SK-N-SH treated with all-trans-retinoic acid at 6 μM for 48 hours (cell line): ENCODE results near the gene ESRRA.

Experiments used
- ATAC-seq: fragments of 200-7000 bp; cut with Tn5 transposase; 3 replicates; pipeline ENCODE4 v1.9.1; 2020; ENCODE audit warnings: mild to moderate bottlenecking, moderate library complexity
- ARNTL ChIP-seq: fragments of 450-650 bp; formaldehyde crosslinking; IDR thresholded peaks from 2 replicates; pipeline ENCODE4 v1.5.0; 2020; ENCODE audit warnings: low read depth, mild to moderate bottlenecking, moderate library complexity, borderline replicate concordance
- BACH2 ChIP-seq: fragments of 250-450 bp; sonication (Bioruptor Pico); IDR thresholded peaks from 2 replicates; pipeline ENCODE4 v1.9.0; 2021; ENCODE audit warnings: mild to moderate bottlenecking, borderline replicate concordance
- CSDC2 ChIP-seq: fragments of 250-450 bp; sonication (Bioruptor Pico); IDR thresholded peaks from 2 replicates; pipeline ENCODE4 v1.5.0; 2020; ENCODE audit warnings: mild to moderate bottlenecking, moderate library complexity
- ESRRG ChIP-seq: fragments of 250-450 bp; sonication (Bioruptor Pico); IDR thresholded peaks from 2 replicates; pipeline ENCODE4 v1.6.1; 2021; ENCODE audit warnings: mild to moderate bottlenecking
- GLIS3 ChIP-seq: fragments of 250-450 bp; sonication (Bioruptor Pico); IDR thresholded peaks from 2 replicates; pipeline ENCODE4 v1.5.0; 2020; ENCODE audit warnings: mild to moderate bottlenecking, moderate library complexity
- ISL1 ChIP-seq: fragments of 250-450 bp; sonication (Bioruptor Pico); IDR thresholded peaks from 2 replicates; pipeline ENCODE4 v2.1.2; 2022; ENCODE audit warnings: mild to moderate bottlenecking, moderate library complexity
- OSR1 ChIP-seq: fragments of 250-450 bp; sonication (Bioruptor Pico); IDR thresholded peaks from 2 replicates; pipeline ENCODE4 v1.8.0; 2022; ENCODE audit warnings: moderate library complexity, mild to moderate bottlenecking, inconsistent platforms
- PPARA ChIP-seq: fragments of 250-450 bp; sonication (Bioruptor Pico); IDR thresholded peaks from 2 replicates; pipeline ENCODE4 v1.5.0; 2020; ENCODE audit warnings: mild to moderate bottlenecking, borderline replicate concordance
- SNAI2 ChIP-seq: fragments of 250-450 bp; sonication (Bioruptor Pico); IDR thresholded peaks from 2 replicates; pipeline ENCODE4 v1.5.0; 2020; ENCODE audit warnings: mild to moderate bottlenecking, moderate library complexity
- TCF4 ChIP-seq: fragments of 250-450 bp; sonication (Bioruptor Pico); IDR thresholded peaks from 2 replicates; pipeline ENCODE4 v1.8.0; 2021; ENCODE audit warnings: mild to moderate bottlenecking, moderate library complexity, borderline replicate concordance
- TOX ChIP-seq: fragments of 250-450 bp; sonication (Bioruptor Pico); IDR thresholded peaks from 2 replicates; pipeline ENCODE4 v1.8.0; 2021; ENCODE audit warnings: mild to moderate bottlenecking, moderate library complexity, borderline replicate concordance
- ZC3H10 ChIP-seq: fragments of 250-450 bp; sonication (Bioruptor Pico); IDR thresholded peaks from 2 replicates; pipeline ENCODE4 v1.5.1; 2021; ENCODE audit warnings: mild to moderate bottlenecking, moderate library complexity
- ZFP3 ChIP-seq: fragments of 250-450 bp; sonication (Bioruptor Pico); IDR thresholded peaks from 2 replicates; pipeline ENCODE4 v1.5.0; 2020; ENCODE audit warnings: mild to moderate bottlenecking, moderate library complexity
- ZFP30 ChIP-seq: fragments of 450-650 bp; formaldehyde crosslinking; IDR thresholded peaks from 2 replicates; pipeline ENCODE4 v1.5.0; 2022; ENCODE audit warnings: mild to moderate bottlenecking, moderate library complexity
- ZNF565 ChIP-seq: fragments of 450-650 bp; formaldehyde crosslinking; conservative IDR thresholded peaks from 2 replicates; pipeline ENCODE4 v1.5.0; 2020; ENCODE audit warnings: low read depth, mild to moderate bottlenecking, moderate library complexity
- ZNF70 ChIP-seq: fragments of 450-650 bp; formaldehyde crosslinking; IDR thresholded peaks from 2 replicates; pipeline ENCODE4 v1.5.0; 2020; ENCODE audit warnings: mild to moderate bottlenecking, moderate library complexity
- TF ChIP-seq, protein P1 (sequence below): fragments of 250-450 bp; sonication (Bioruptor Pico); IDR thresholded peaks from 2 replicates; pipeline ENCODE4 v1.5.1; 2020; ENCODE audit warnings: low read depth, mild to moderate bottlenecking, moderate library complexity
- TF ChIP-seq, protein P2 (sequence below): fragments of 250-450 bp; sonication (Bioruptor Pico); IDR thresholded peaks from 2 replicates; pipeline ENCODE4 v1.8.0; 2020; ENCODE audit warnings: mild to moderate bottlenecking, moderate library complexity, borderline replicate concordance
- TF ChIP-seq, protein P3 (sequence below): fragments of 250-450 bp; sonication (Bioruptor Pico); IDR thresholded peaks from 2 replicates; pipeline ENCODE4 v1.5.0; 2020; ENCODE audit warnings: mild to moderate bottlenecking, moderate library complexity
- TF ChIP-seq, protein P4 (sequence below): fragments of 250-450 bp; sonication (Bioruptor Pico); IDR thresholded peaks from 2 replicates; pipeline ENCODE4 v1.5.1; 2021; ENCODE audit warnings: mild to moderate bottlenecking, moderate library complexity
- TF ChIP-seq, protein P5 (sequence below): fragments of 250-450 bp; sonication (Bioruptor Pico); IDR thresholded peaks from 2 replicates; pipeline ENCODE4 v1.8.0; 2021; ENCODE audit warnings: low read depth, mild to moderate bottlenecking, moderate library complexity, borderline replicate concordance

ESRRA gene

DNA sequence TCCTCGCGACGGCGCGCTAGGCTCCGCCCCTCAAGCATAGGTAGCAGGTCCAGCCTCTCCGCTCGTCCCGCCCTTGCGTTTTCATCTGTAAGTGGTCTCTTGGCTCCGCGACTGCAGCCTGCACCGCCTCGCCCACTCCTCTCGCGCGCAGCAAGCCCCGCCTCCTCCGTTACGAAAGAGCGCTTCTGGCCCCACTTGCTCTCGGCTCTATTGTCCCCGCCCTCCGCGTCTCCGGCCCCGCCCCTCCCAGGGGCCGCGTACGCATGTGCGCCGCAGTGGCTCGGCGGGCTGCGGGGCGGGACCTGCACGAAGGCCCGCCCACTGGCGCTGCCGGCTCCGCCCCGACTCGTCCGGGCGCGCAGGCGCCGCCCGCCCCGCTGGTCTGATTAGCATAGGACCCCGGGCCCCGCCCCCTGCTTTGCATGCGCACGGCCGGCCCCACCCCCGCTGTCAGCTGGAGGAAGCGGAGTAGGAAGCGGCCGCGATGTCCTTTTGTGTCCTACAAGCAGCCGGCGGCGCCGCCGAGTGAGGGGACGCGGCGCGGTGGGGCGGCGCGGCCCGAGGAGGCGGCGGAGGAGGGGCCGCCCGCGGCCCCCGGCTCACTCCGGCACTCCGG, at the start of gene ESRRA:
Gene ESRRA, plus strand, starts transcription at position 450 of the 616 bp plus-strand sequence. CDS start 1,656 bp downstream, outside the sequence.
- TF ChIP-seq ZC3H10 (CRISPR knock-in tag) (no peak), ZFP3 (CRISPR knock-in tag) (no peak), BACH2 (CRISPR knock-in tag) (no peak), ARNTL (CRISPR knock-in tag) (no peak), ESRRG (CRISPR knock-in tag) (no peak), TCF4 (CRISPR knock-in tag) (no peak), OSR1 (CRISPR knock-in tag) (no peak), ISL1 (CRISPR knock-in tag) (no peak), SNAI2 (no peak), PPARA (CRISPR knock-in tag) (no peak), GLIS3 (CRISPR knock-in tag) (no peak), ZNF70 (no peak), CSDC2 (CRISPR knock-in tag) (no peak)
- TF ChIP-seq, protein P1, sequence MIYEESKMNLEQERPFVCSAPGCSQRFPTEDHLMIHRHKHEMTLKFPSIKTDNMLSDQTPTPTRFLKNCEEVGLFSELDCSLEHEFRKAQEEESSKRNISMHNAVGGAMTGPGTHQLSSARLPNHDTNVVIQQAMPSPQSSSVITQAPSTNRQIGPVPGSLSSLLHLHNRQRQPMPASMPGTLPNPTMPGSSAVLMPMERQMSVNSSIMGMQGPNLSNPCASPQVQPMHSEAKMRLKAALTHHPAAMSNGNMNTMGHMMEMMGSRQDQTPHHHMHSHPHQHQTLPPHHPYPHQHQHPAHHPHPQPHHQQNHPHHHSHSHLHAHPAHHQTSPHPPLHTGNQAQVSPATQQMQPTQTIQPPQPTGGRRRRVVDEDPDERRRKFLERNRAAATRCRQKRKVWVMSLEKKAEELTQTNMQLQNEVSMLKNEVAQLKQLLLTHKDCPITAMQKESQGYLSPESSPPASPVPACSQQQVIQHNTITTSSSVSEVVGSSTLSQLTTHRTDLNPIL (CRISPR knock-in tag): no peak
- TF ChIP-seq, protein P2, sequence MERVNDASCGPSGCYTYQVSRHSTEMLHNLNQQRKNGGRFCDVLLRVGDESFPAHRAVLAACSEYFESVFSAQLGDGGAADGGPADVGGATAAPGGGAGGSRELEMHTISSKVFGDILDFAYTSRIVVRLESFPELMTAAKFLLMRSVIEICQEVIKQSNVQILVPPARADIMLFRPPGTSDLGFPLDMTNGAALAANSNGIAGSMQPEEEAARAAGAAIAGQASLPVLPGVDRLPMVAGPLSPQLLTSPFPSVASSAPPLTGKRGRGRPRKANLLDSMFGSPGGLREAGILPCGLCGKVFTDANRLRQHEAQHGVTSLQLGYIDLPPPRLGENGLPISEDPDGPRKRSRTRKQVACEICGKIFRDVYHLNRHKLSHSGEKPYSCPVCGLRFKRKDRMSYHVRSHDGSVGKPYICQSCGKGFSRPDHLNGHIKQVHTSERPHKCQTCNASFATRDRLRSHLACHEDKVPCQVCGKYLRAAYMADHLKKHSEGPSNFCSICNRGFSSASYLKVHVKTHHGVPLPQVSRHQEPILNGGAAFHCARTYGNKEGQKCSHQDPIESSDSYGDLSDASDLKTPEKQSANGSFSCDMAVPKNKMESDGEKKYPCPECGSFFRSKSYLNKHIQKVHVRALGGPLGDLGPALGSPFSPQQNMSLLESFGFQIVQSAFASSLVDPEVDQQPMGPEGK (CRISPR knock-in tag): no peak
- TF ChIP-seq, protein P3, sequence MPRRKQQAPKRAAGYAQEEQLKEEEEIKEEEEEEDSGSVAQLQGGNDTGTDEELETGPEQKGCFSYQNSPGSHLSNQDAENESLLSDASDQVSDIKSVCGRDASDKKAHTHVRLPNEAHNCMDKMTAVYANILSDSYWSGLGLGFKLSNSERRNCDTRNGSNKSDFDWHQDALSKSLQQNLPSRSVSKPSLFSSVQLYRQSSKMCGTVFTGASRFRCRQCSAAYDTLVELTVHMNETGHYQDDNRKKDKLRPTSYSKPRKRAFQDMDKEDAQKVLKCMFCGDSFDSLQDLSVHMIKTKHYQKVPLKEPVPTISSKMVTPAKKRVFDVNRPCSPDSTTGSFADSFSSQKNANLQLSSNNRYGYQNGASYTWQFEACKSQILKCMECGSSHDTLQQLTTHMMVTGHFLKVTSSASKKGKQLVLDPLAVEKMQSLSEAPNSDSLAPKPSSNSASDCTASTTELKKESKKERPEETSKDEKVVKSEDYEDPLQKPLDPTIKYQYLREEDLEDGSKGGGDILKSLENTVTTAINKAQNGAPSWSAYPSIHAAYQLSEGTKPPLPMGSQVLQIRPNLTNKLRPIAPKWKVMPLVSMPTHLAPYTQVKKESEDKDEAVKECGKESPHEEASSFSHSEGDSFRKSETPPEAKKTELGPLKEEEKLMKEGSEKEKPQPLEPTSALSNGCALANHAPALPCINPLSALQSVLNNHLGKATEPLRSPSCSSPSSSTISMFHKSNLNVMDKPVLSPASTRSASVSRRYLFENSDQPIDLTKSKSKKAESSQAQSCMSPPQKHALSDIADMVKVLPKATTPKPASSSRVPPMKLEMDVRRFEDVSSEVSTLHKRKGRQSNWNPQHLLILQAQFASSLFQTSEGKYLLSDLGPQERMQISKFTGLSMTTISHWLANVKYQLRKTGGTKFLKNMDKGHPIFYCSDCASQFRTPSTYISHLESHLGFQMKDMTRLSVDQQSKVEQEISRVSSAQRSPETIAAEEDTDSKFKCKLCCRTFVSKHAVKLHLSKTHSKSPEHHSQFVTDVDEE (CRISPR knock-in tag): no peak

DNA sequence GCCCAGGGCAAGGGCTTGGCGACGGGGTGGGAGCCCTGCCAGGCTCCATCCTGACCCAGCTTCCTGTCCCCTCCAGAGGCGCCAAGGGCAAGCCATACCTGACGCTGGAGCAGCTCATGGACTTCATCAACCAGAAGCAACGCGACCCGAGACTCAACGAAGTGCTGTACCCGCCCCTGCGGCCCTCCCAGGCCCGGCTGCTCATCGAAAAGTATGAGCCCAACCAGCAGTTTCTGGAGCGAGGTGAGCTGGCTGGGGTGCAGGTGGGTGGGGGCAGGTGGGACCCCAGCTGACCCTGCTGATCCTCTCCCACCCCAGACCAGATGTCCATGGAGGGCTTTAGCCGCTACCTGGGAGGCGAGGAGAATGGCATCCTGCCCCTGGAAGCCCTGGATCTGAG, 49.0 kb upstream of the ESRRA start:
- ATAC-seq: no peak
- TF ChIP-seq ZFP30 (CRISPR knock-in tag) (no peak), ZNF70 (no peak), TCF4 (CRISPR knock-in tag) (no peak), ESRRG (CRISPR knock-in tag) (no peak), OSR1 (CRISPR knock-in tag) (no peak), TOX (no peak), ARNTL (CRISPR knock-in tag) (no peak), ZNF565 (CRISPR knock-in tag) (no peak), BACH2 (CRISPR knock-in tag) (no peak), ZFP3 (CRISPR knock-in tag) (no peak)
- TF ChIP-seq, protein P4, sequence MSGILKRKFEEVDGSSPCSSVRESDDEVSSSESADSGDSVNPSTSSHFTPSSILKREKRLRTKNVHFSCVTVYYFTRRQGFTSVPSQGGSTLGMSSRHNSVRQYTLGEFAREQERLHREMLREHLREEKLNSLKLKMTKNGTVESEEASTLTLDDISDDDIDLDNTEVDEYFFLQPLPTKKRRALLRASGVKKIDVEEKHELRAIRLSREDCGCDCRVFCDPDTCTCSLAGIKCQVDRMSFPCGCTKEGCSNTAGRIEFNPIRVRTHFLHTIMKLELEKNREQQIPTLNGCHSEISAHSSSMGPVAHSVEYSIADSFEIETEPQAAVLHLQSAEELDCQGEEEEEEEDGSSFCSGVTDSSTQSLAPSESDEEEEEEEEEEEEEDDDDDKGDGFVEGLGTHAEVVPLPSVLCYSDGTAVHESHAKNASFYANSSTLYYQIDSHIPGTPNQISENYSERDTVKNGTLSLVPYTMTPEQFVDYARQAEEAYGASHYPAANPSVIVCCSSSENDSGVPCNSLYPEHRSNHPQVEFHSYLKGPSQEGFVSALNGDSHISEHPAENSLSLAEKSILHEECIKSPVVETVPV (CRISPR knock-in tag): no peak
- TF ChIP-seq, protein P2 (CRISPR knock-in tag): no peak
- TF ChIP-seq, protein P1 (CRISPR knock-in tag): no peak
- TF ChIP-seq, protein P5, sequence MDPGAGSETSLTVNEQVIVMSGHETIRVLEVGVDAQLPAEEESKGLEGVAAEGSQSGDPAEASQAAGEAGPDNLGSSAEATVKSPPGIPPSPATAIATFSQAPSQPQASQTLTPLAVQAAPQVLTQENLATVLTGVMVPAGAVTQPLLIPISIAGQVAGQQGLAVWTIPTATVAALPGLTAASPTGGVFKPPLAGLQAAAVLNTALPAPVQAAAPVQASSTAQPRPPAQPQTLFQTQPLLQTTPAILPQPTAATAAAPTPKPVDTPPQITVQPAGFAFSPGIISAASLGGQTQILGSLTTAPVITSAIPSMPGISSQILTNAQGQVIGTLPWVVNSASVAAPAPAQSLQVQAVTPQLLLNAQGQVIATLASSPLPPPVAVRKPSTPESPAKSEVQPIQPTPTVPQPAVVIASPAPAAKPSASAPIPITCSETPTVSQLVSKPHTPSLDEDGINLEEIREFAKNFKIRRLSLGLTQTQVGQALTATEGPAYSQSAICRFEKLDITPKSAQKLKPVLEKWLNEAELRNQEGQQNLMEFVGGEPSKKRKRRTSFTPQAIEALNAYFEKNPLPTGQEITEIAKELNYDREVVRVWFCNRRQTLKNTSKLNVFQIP (CRISPR knock-in tag): no peak
- TF ChIP-seq, protein P3 (CRISPR knock-in tag): no peak
- TF ChIP-seq, all 23 proteins: peak for 0

More for the DNA sequence above, at the start of gene ESRRA:
- ATAC-seq: peak; percentile 83
